Hepatocyte (in vitro differentiated cells): ENCODE results near the gene LRRC3. TPM values are rescaled to one million over a fixed set of nuclear protein-coding genes. Genes with fewer than 3 reads are reported as not detected.

Experiments used
- DNase-seq: peaks from one replicate; pipeline ENCODE4 v3.0.0-alpha.2; 2016; ENCODE audit warnings: low spot score
- H2AFZ ChIP-seq: fragments of 200-600 bp; sonication (generic); 2 replicates; pipeline ENCODE4 v1.6.0; 2016; ENCODE audit warnings: antibody characterized with exemption, mild to moderate bottlenecking
- H3K27ac ChIP-seq: fragments of 200-600 bp; sonication (generic); 2 replicates; pipeline ENCODE4 v1.5.1; 2016; ENCODE audit warnings: mild to moderate bottlenecking
- H3K27me3 ChIP-seq: fragments of 200-600 bp; sonication (generic); 2 replicates; pipeline ENCODE4 v1.6.1; 2016
- H3K36me3 ChIP-seq: fragments of 200-600 bp; sonication (generic); replicated peaks from 2 replicates; pipeline ENCODE4 v1.5.1; 2016; ENCODE audit warnings: low read depth; ENCODE audit not compliant: insufficient read depth
- H3K4me1 ChIP-seq: fragments of 200-600 bp; sonication (generic); 2 replicates; pipeline ENCODE4 v1.5.1; 2016; ENCODE audit warnings: mild to moderate bottlenecking, moderate library complexity; ENCODE audit not compliant: insufficient read depth
- H3K4me2 ChIP-seq: fragments of 200-600 bp; sonication (generic); 2 replicates; pipeline ENCODE4 v1.6.0; 2016
- H3K4me3 ChIP-seq: fragments of 200-600 bp; sonication (generic); 2 replicates; pipeline ENCODE4 v1.5.1; 2016; ENCODE audit warnings: mild to moderate bottlenecking
- H3K79me2 ChIP-seq: fragments of 200-600 bp; sonication (generic); 2 replicates; pipeline ENCODE4 v1.6.0; 2017; ENCODE audit warnings: mild to moderate bottlenecking
- H3K9me2 ChIP-seq: fragments of 200-600 bp; sonication (generic); replicated peaks from 2 replicates; pipeline ENCODE4 v1.6.0; 2017; ENCODE audit warnings: mild to moderate bottlenecking; ENCODE audit not compliant: insufficient read depth
- H3K9me3 ChIP-seq: fragments of 200-600 bp; sonication (generic); 2 replicates; pipeline ENCODE4 v1.5.1; 2016; ENCODE audit warnings: low read depth, mild to moderate bottlenecking
- H4K20me1 ChIP-seq: fragments of 200-600 bp; sonication (generic); 2 replicates; pipeline ENCODE4 v1.6.0; 2016; ENCODE audit warnings: mild to moderate bottlenecking; ENCODE audit not compliant: insufficient read depth, poor library complexity, severe bottlenecking
- EZH2 ChIP-seq: fragments of 200-600 bp; sonication (generic); IDR thresholded peaks from 2 replicates; pipeline ENCODE4 v1.6.1; 2016; ENCODE audit warnings: antibody characterized with exemption, mild to moderate bottlenecking, borderline replicate concordance
- EZH2phosphoT487 ChIP-seq: fragments of 200-600 bp; sonication (generic); IDR thresholded peaks from one replicate; pipeline ENCODE4 v1.6.1; 2018; ENCODE audit warnings: antibody characterized with exemption, mild to moderate bottlenecking, low read depth, moderate library complexity; ENCODE audit not compliant: unreplicated experiment, severe bottlenecking
- WGBS: methylation state at CpG from one replicate; pipeline ENCODE4 v1.1.6; 2016; ENCODE audit warnings: low lambda C conversion rate; ENCODE audit errors: missing lambda C conversion rate; 5-methylcytosine and 5-hydroxymethylcytosine counted together
- polyA plus RNA-seq: library from polyadenylated mRNA; unstranded; fragments of >200 nt; fragmentation: Nextera tagmentation; extraction: Ambion mirVana; gene quantifications from 2 replicates; pipeline ENCODE4 v1.2.1, GENCODE V29; 2016
- total RNA-seq: library from RNA; depleted of rRNA; stranded (reverse); fragments of >200 nt; gene quantifications from 2 replicates; pipeline ENCODE4 v1.2.3, GENCODE V29; 2014
- TF ChIP-seq, protein P1 (sequence below): fragments of 200-600 bp; sonication (generic); IDR thresholded peaks from 2 replicates; pipeline ENCODE4 v1.5.1; 2016; ENCODE audit warnings: antibody characterized with exemption, mild to moderate bottlenecking; ENCODE audit not compliant: poor library complexity

LRRC3 gene
- total and polyA plus RNA-seq, 2 experiments from 2014 or later, result 7.2 to 7.3 TPM

DNA sequence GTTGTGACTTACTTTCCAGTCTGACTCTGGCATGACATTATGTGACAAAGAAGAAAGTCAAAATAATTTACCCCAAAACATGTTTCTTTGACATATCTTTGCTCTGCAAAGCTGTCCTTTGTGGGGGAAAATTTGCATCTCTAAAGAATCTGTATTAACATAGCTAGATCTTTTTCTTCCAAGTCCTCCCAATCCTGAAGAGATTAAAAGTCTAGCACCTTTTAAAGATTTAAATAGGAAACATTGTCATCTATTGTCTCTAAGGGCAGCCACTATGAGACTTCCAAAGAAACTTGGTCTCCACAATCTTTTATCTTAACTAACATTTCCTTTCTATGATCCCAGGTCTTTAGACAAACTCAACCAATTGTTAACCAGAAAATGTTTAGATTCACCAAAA, 16.0 kb downstream of the LRRC3 start:
- no peak overlapping the region for H3K4me3 ChIP-seq
- no peak overlapping the region for H3K4me2 ChIP-seq
- no peaks in the 10 kb centered on the region for H3K4me1 ChIP-seq
- no peaks in the 10 kb centered on the region for H3K9me2 ChIP-seq
- TF ChIP-seq EZH2, result no peak
- TF ChIP-seq, protein P1, sequence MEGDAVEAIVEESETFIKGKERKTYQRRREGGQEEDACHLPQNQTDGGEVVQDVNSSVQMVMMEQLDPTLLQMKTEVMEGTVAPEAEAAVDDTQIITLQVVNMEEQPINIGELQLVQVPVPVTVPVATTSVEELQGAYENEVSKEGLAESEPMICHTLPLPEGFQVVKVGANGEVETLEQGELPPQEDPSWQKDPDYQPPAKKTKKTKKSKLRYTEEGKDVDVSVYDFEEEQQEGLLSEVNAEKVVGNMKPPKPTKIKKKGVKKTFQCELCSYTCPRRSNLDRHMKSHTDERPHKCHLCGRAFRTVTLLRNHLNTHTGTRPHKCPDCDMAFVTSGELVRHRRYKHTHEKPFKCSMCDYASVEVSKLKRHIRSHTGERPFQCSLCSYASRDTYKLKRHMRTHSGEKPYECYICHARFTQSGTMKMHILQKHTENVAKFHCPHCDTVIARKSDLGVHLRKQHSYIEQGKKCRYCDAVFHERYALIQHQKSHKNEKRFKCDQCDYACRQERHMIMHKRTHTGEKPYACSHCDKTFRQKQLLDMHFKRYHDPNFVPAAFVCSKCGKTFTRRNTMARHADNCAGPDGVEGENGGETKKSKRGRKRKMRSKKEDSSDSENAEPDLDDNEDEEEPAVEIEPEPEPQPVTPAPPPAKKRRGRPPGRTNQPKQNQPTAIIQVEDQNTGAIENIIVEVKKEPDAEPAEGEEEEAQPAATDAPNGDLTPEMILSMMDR, result no peak
- TF ChIP-seq EZH2phosphoT487, result no peak
- H3K27ac ChIP-seq, result no peak overlapping the region
- no peak overlapping the region for H2AFZ ChIP-seq
- no peaks in the 10 kb centered on the region for H3K9me3 ChIP-seq
- no peaks in the 10 kb centered on the region for H4K20me1 ChIP-seq
- H3K79me2 ChIP-seq, result no peaks in the 10 kb centered on the region
- no peak for DNase-seq
- no peaks in the 10 kb centered on the region for H3K27me3 ChIP-seq
- H3K36me3 ChIP-seq, result no peaks in the 10 kb centered on the region

- no peaks in the 10 kb centered on the region for H4K20me1 ChIP-seq
- no peaks in the 10 kb centered on the region for H3K4me1 ChIP-seq
- no peak for TF ChIP-seq EZH2phosphoT487
- TF ChIP-seq, protein P1, result no peak
- TF ChIP-seq EZH2, result no peak
- H3K79me2 ChIP-seq, result no peaks in the 10 kb centered on the region
- H3K9me3 ChIP-seq, result no peaks in the 10 kb centered on the region
- no peaks in the 10 kb centered on the region for H3K27me3 ChIP-seq
- no peaks in the 10 kb centered on the region for H3K36me3 ChIP-seq
- H2AFZ ChIP-seq, result no peak overlapping the region
- no peak overlapping the region for H3K27ac ChIP-seq
- 94% methylated on average over 6 of the region's 6 CpGs for WGBS
- no peak overlapping the region for H3K4me3 ChIP-seq
- DNase-seq, result no peak
- H3K9me2 ChIP-seq, result no peaks in the 10 kb centered on the region
- H3K4me2 ChIP-seq, result no peak overlapping the region
Observed at GRCh38 chr21:44471996-44472395, 16.7 kb downstream of the LRRC3 start.

- no peak for DNase-seq
- Histone ChIP-seq H3K79me2 (no peaks in the 10 kb centered on the region), H3K4me1 (no peaks in the 10 kb centered on the region), H3K9me2 (no peaks in the 10 kb centered on the region), H2AFZ (no peak overlapping the region), H3K27ac (no peak overlapping the region), H3K4me2 (no peak overlapping the region), H4K20me1 (no peaks in the 10 kb centered on the region), H3K36me3 (no peaks in the 10 kb centered on the region), H3K9me3 (no peaks in the 10 kb centered on the region), H3K4me3 (no peak overlapping the region), H3K27me3 (no peaks in the 10 kb centered on the region)
- TF ChIP-seq, protein P1, result no peak
- TF ChIP-seq EZH2 (no peak), EZH2phosphoT487 (no peak)
- WGBS, result 91% methylated on average over 19 of the region's 19 CpGs
Observed at GRCh38 chr21:44473915-44474555, 18.7 kb downstream of the LRRC3 start.
